Type B pancreatic cell (in vitro differentiated cells): ENCODE results near the gene ZNF574. TPM values are rescaled to one million over a fixed set of nuclear protein-coding genes. Genes with fewer than 3 reads are reported as not detected.

Experiments
- DNase-seq: peaks from one replicate; pipeline ENCODE4 v3.0.0; 2021; ENCODE audit warnings: mixed read lengths; ENCODE audit not compliant: unreplicated experiment; ENCODE audit errors: extremely low spot score
- H3K27ac Mint-ChIP-seq: 2 replicates; pipeline ENCODE4 v1.8.0; 2021; ENCODE audit warnings: mild to moderate bottlenecking, mixed read lengths
- H3K27me3 Mint-ChIP-seq: 2 replicates; pipeline ENCODE4 v1.8.0; 2021; ENCODE audit warnings: mixed read lengths
- H3K36me3 Mint-ChIP-seq: 2 replicates; pipeline ENCODE4 v1.8.0; 2021; ENCODE audit warnings: mixed read lengths
- H3K4me1 Mint-ChIP-seq: one replicate; pipeline ENCODE4 v1.8.0; 2021; ENCODE audit warnings: mixed read lengths; ENCODE audit not compliant: unreplicated experiment
- H3K4me3 Mint-ChIP-seq: 2 replicates; pipeline ENCODE4 v1.8.0; 2021; ENCODE audit warnings: mild to moderate bottlenecking, mixed read lengths
- H3K9me3 Mint-ChIP-seq: 2 replicates; pipeline ENCODE4 v1.8.0; 2021; ENCODE audit warnings: mixed read lengths
- total RNA-seq: library from RNA; stranded (reverse); gene quantifications from 2 replicates; pipeline ENCODE4 v1.2.1, GENCODE V29; 2021; ENCODE audit warnings: low replicate concordance
- TF ChIP-seq, protein P1 (sequence below): fragments of 200-600 bp; sonication (generic); conservative IDR thresholded peaks from 2 replicates; pipeline ENCODE4 v1.5.0; 2021; ENCODE audit warnings: antibody characterized with exemption, mild to moderate bottlenecking

Gene ZNF574
- total RNA-seq, 1 donor from 2014 or later: 20.1 TPM

DNA sequence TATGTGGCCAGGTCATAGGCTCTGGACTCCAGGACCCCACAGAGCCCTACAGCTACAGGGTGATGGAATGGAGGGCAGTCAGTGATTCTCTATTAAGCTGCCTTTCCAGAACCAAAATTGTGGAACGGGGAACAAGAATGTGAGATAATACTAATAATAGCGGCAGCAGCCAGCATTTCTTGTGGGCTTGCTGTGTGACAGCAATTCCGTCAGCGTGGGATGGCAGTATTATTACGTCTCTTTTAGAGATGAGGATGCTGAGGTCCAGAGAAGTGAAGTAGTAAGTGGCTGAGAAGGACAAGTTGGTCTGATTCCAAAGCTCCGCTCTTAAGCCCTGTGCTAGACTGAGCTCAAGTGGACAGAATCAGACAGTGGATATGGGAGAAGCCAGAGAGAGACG, 30.4 kb upstream of the ZNF574 start:
- Mint-ChIP-seq H3K36me3 (no peaks in the 10 kb centered on the region), H3K27ac (no peak overlapping the region)

GRCh38 chr19:42048992-42049391, 27.0 kb upstream of the ZNF574 start:
- TF ChIP-seq, protein P1, sequence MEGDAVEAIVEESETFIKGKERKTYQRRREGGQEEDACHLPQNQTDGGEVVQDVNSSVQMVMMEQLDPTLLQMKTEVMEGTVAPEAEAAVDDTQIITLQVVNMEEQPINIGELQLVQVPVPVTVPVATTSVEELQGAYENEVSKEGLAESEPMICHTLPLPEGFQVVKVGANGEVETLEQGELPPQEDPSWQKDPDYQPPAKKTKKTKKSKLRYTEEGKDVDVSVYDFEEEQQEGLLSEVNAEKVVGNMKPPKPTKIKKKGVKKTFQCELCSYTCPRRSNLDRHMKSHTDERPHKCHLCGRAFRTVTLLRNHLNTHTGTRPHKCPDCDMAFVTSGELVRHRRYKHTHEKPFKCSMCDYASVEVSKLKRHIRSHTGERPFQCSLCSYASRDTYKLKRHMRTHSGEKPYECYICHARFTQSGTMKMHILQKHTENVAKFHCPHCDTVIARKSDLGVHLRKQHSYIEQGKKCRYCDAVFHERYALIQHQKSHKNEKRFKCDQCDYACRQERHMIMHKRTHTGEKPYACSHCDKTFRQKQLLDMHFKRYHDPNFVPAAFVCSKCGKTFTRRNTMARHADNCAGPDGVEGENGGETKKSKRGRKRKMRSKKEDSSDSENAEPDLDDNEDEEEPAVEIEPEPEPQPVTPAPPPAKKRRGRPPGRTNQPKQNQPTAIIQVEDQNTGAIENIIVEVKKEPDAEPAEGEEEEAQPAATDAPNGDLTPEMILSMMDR: no peak
- Mint-ChIP-seq H3K27ac (no peak overlapping the region), H3K36me3 (no peaks in the 10 kb centered on the region), H3K4me1 (no peaks in the 10 kb centered on the region), H3K4me3 (no peak overlapping the region), H3K27me3 (no peaks in the 10 kb centered on the region), H3K9me3 (no peaks in the 10 kb centered on the region)
- no peak for DNase-seq

More for the DNA sequence above, 30.4 kb upstream of the ZNF574 start:
- H3K9me3 Mint-ChIP-seq: no peaks in the 10 kb centered on the region
- H3K4me3 Mint-ChIP-seq: no peak overlapping the region
- no peaks in the 10 kb centered on the region for H3K27me3 Mint-ChIP-seq
- H3K4me1 Mint-ChIP-seq: no peaks in the 10 kb centered on the region
- no peak for DNase-seq
- TF ChIP-seq, protein P1: no peak

DNA sequence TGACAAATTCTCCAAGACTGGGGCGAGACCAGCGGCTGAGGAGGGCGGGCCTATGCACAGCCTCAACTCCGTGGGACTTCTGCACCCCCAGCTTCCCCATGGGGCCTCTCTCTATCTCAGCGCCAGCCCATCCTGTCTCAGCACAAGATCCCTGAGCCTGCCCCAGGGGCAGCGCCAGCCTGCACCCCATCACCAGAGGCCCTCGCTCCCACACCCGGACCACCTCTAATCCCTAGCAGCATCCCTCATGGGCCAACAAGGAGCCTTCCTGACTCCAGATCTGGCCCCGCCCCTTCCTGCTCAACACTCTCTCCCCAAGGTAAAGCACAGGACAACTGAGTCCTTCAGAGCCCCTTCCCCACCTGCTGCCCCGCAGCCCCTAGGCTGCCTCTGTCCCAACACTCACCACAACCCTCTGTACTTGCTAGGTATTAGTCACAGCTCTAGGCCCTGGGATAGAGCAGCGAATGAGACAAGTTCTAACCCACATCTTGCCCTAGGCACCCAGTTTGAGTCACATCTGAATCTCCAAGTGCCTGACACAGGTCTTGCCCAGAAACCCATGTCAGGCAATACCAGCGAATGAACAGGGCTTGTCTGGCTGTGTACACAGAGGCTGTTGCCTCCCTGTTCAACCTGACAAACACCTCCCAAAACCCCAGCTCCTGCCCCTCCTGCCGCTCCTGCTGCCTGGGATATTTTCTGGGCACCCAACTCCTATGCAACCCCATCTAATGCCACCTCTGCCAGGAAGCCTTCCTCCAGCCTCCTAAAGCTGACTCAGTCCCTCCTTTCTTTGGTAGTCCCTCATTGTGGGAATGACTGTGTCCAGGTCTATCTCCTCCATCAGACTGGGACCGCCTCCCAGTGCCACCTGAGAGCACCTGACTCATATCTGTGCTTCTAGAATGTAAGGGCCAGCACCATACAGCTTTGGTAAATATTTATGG, 24.5 kb upstream of the ZNF574 start:
- H3K27me3 Mint-ChIP-seq: no peaks in the 10 kb centered on the region
- no peaks in the 10 kb centered on the region for H3K36me3 Mint-ChIP-seq
- H3K27ac Mint-ChIP-seq: no peak overlapping the region
- H3K9me3 Mint-ChIP-seq: no peaks in the 10 kb centered on the region
- H3K4me3 Mint-ChIP-seq: no peak overlapping the region
- no peaks in the 10 kb centered on the region for H3K4me1 Mint-ChIP-seq
- TF ChIP-seq, protein P1: no peak
- DNase-seq: no peak

DNA sequence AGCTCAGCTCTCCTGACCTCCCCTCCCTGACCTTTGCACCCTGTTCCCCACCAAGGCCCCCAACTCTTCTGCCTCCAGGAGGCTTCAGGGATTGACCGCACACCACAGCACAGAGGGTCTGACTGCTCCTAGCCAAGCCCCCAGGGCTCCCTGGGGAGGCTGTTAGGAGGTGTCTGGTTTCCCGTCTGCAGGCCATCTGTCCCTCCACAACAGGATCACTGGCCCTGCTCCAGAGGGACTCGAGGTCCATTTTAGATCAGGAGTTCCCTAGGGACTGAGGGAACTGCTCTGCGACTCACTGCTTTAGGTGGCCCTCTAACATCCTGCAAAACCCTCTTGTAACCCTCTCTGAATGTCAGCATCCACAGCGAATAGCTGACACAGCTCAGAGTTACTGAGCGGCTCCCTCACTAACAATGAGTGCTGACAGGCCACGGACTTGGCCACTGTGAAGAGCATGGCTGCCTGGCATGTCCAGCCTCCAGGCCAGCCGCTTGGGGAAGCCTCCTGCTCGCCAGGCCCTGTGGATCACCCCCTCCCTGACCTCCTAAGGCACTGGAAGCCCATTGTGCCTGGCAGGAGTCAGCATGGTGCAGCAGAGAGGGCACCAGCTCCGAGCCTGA, 23.6 kb upstream of the ZNF574 start:
- Mint-ChIP-seq H3K27ac (no peak overlapping the region), H3K4me1 (no peaks in the 10 kb centered on the region), H3K27me3 (peaks cover 4% of the 10 kb centered on the region), H3K9me3 (no peaks in the 10 kb centered on the region), H3K4me3 (no peak overlapping the region), H3K36me3 (no peaks in the 10 kb centered on the region)
- DNase-seq: no peak
- TF ChIP-seq, protein P1: no peak

DNA sequence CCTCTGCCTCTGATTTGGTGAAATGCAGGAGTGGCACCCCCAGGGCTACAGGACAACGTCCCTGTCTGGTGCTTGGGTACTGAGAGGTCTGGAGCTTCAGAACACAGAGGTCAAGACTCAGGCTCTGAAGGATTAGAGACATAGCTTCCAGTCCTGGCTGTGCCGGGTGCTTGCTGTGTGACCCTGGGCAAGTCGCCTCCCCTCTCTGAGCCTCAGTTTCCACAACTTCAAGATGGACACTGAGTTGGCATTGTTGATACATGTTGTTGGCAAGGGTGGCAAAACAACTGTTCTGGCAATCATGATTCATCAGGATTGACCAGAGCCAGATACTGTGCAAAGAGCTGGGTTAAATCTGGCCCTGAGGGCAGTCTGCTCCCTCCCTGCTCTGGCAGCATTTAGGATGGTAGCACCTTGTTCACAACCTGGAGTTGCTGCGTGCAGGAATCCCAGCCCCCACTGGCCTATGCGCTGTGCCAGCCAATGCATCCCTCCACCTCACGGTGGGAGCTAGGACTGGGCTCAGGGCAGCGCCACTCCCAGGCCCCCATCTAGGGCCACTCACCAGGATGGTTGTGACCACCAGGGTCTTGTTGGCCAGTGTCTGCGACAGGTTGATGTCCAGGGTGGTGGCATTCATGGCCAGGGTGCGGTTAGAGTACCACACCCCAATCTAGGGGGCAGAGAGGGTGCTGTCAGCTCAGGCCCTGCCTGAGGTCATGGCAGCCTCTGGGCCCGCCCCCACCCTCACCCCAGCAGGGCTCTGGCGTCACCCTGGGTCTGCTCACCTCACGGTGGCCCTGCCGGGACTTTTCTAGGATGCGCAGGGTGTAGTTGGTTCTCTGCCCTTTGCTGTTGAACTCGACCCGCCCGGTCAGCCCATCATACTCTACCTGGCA, 22.7 kb upstream of the ZNF574 start:
- TF ChIP-seq, protein P1: no peak
- Mint-ChIP-seq H3K36me3 (no peaks in the 10 kb centered on the region), H3K4me3 (no peak overlapping the region), H3K27me3 (peaks cover 4% of the 10 kb centered on the region), H3K9me3 (no peaks in the 10 kb centered on the region), H3K27ac (no peak overlapping the region), H3K4me1 (no peaks in the 10 kb centered on the region)
- DNase-seq: no peak
